DOHH2 (cell line): ENCODE results near the gene CCDC177.

Experiments
- CTCF ChIP-seq: fragments of 200-600 bp; sonication (generic); IDR thresholded peaks from one replicate; pipeline ENCODE4 v1.5.1; 2014; ENCODE audit warnings: antibody characterized with exemption, mild to moderate bottlenecking, low read depth, low read length; ENCODE audit not compliant: poor library complexity, severe bottlenecking
- EZH2phosphoT487 ChIP-seq: fragments of 200-600 bp; sonication (generic); IDR thresholded peaks from 2 replicates; pipeline ENCODE4 v1.6.1; 2017; ENCODE audit warnings: borderline replicate concordance, mild to moderate bottlenecking, antibody characterized with exemption, low read length, moderate library complexity, mixed read lengths

GRCh38 chr14:69615496-69616407 lies 41.1 kb upstream of the CCDC177 start:
- TF ChIP-seq CTCF: no peak
- TF ChIP-seq EZH2phosphoT487: no peak
